ENCODE results near the gene RFX7.

DNA sequence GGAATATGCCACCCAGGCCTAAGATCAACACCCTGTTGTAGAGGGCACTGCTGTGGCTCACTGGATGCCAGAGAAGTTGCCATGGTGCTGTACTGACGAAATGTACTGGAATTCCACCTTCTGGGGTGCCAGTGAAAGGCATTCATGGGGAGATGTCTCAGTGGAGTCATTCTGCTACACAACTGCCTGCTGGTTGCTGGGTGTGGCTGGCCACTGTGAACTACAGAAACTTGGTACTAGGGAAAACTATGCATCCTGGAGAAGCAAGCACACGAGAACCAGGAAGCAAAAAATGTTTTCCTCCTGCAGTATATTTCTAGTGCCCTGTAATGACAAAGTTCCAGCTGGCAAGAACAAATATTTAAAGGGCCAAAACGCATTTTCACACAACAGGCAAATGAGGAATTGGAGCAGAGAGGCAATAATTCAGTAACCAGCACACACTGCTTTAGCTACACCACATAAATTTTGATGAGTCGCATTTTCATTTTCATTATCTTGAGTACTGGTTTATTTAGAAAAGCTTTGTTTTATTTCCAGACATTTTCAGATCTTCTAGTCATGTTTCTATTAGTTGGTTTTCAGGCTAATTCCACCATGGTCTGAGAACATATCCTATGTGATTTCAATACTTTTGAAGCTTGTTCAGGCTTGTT lies 18.3 kb upstream of the RFX7 start:
- TF ChIP-seq, protein P1, sequence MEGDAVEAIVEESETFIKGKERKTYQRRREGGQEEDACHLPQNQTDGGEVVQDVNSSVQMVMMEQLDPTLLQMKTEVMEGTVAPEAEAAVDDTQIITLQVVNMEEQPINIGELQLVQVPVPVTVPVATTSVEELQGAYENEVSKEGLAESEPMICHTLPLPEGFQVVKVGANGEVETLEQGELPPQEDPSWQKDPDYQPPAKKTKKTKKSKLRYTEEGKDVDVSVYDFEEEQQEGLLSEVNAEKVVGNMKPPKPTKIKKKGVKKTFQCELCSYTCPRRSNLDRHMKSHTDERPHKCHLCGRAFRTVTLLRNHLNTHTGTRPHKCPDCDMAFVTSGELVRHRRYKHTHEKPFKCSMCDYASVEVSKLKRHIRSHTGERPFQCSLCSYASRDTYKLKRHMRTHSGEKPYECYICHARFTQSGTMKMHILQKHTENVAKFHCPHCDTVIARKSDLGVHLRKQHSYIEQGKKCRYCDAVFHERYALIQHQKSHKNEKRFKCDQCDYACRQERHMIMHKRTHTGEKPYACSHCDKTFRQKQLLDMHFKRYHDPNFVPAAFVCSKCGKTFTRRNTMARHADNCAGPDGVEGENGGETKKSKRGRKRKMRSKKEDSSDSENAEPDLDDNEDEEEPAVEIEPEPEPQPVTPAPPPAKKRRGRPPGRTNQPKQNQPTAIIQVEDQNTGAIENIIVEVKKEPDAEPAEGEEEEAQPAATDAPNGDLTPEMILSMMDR (IDR thresholded peaks at IDR 0.05): no peak
- TF ChIP-seq POLR2A (IDR thresholded peaks at IDR 0.05): no peak

Data from Peyer's patch (tissue), 4 donors.